Activated B cell treated with CpG ODN at 0.5 μM for 24 hours (primary cell): ENCODE results near the gene THSD7A. TPM values are rescaled to one million over a fixed set of nuclear protein-coding genes. Genes with fewer than 3 reads are reported as not detected.

ENCODE experiments used
- ATAC-seq: fragments of 200-7000 bp; cut with Tn5 transposase; one replicate; pipeline ENCODE4 v1.10.0; 2021; ENCODE audit warnings: low read depth, mild to moderate bottlenecking, moderate library complexity
- CTCF ChIA-PET: fragments of 350-600 bp; sonication (Branson Sonifier 250); formaldehyde crosslinking; loops from one replicate; lab custom pipeline; 2021; ENCODE audit warnings: antibody characterized with exemption; lab: Charles Lee
- POLR2A ChIA-PET: fragments of 350-600 bp; sonication (Branson Sonifier 250); formaldehyde crosslinking; loops from one replicate; lab custom pipeline; 2021; ENCODE audit warnings: antibody characterized with exemption; lab: Charles Lee
- DNase-seq: peaks from one replicate; pipeline ENCODE4 v3.0.0; 2022
- H3K27ac Mint-ChIP-seq: one replicate; pipeline ENCODE4 v1.8.0; 2020; ENCODE audit warnings: mixed read lengths
- H3K27me3 Mint-ChIP-seq: one replicate; pipeline ENCODE4 v1.8.0; 2021; ENCODE audit warnings: mixed read lengths
- H3K36me3 Mint-ChIP-seq: one replicate; pipeline ENCODE4 v1.8.0; 2021; ENCODE audit warnings: low read depth, mixed read lengths
- H3K4me1 Mint-ChIP-seq: one replicate; pipeline ENCODE4 v1.8.0; 2021; ENCODE audit warnings: mixed read lengths
- H3K4me3 Mint-ChIP-seq: one replicate; pipeline ENCODE4 v1.8.0; 2020; ENCODE audit warnings: mild to moderate bottlenecking, mixed read lengths
- H3K9me3 Mint-ChIP-seq: one replicate; pipeline ENCODE4 v1.8.0; 2020; ENCODE audit warnings: mixed read lengths
- intact Hi-C: fragments of 100-400 bp; cut with micrococcal nuclease; formaldehyde crosslinking; loops from one replicate; pipeline ENCODE4 v1.15.1; 2024
- total RNA-seq: library from RNA; stranded (reverse); gene quantifications from 2 replicates; pipeline ENCODE4 v1.2.3, GENCODE V29; 2022
- TF ChIP-seq, protein P1 (sequence below): fragments of 200-600 bp; IDR thresholded peaks from one replicate; pipeline ENCODE4 v1.8.0; 2022; ENCODE audit warnings: antibody characterized with exemption, mild to moderate bottlenecking

Gene THSD7A
- total RNA-seq, 1 donor from 2014 or later = not detected

DNA sequence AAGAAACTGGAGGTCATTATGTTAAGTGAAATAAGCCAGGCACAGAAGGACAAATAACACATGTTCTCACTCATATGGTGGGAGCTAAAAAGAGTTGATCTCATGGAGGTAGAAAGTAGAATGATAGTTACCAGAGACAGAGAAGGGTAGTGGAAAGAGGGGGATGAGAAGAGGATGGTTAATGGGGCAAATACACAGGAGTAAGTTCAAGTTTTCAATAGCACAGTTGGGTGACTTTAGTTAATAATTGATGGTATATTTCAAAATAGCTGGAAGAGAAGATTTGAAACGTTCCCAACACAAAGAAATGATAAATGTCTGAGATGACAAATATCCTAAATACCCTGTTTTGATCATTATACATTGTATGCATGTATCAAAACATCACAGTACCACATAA, 261.8 kb downstream of the THSD7A start:
- H3K27ac Mint-ChIP-seq = no peak overlapping the region
- H3K9me3 Mint-ChIP-seq = peaks cover 1% of the 10 kb centered on the region
- TF ChIP-seq, protein P1, sequence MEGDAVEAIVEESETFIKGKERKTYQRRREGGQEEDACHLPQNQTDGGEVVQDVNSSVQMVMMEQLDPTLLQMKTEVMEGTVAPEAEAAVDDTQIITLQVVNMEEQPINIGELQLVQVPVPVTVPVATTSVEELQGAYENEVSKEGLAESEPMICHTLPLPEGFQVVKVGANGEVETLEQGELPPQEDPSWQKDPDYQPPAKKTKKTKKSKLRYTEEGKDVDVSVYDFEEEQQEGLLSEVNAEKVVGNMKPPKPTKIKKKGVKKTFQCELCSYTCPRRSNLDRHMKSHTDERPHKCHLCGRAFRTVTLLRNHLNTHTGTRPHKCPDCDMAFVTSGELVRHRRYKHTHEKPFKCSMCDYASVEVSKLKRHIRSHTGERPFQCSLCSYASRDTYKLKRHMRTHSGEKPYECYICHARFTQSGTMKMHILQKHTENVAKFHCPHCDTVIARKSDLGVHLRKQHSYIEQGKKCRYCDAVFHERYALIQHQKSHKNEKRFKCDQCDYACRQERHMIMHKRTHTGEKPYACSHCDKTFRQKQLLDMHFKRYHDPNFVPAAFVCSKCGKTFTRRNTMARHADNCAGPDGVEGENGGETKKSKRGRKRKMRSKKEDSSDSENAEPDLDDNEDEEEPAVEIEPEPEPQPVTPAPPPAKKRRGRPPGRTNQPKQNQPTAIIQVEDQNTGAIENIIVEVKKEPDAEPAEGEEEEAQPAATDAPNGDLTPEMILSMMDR = no peak
- no peak overlapping the region for H3K4me3 Mint-ChIP-seq
- POLR2A ChIA-PET = no interaction called here
- CTCF ChIA-PET = no interaction called here
- ATAC-seq (no peak), DNase-seq (no peak)
- H3K27me3 Mint-ChIP-seq = no peaks in the 10 kb centered on the region
- H3K4me1 Mint-ChIP-seq = no peaks in the 10 kb centered on the region
- intact Hi-C loops = no loop called here
- no peaks in the 10 kb centered on the region for H3K36me3 Mint-ChIP-seq

DNA sequence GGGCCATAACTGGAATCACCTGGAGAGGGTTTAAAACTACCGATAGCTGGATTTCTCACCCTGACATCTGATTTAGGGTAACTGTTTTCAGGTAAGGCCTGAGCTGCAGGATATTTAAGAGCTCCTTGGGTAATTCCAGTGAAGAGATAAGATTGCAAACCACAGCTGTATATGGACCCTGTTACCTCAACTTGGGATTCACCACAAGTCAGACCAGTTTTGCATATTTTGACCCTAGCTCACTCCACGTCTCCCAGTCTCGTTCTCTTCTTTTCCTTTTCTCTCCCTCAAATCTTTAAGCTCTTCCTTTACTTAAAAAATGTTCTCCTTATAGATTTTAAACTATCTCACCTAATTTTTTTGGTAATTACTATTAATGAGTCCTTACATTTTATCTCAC, 264.4 kb downstream of the THSD7A start:
- Mint-ChIP-seq H3K27me3 (no peaks in the 10 kb centered on the region), H3K9me3 (peaks cover 1% of the 10 kb centered on the region), H3K4me3 (no peak overlapping the region), H3K27ac (no peak overlapping the region), H3K4me1 (no peaks in the 10 kb centered on the region), H3K36me3 (no peaks in the 10 kb centered on the region)
- TF ChIP-seq, protein P1 = no peak
- ATAC-seq (no peak), DNase-seq (no peak)
- intact Hi-C loops = no loop called here
- CTCF ChIA-PET = no interaction called here
- POLR2A ChIA-PET = no interaction called here

GRCh38 chr7:11557627-11558026, 274.4 kb downstream of the THSD7A start:
- POLR2A ChIA-PET = no interaction called here
- CTCF ChIA-PET = no interaction called here
- TF ChIP-seq, protein P1 = no peak
- Mint-ChIP-seq H3K27me3 (no peaks in the 10 kb centered on the region), H3K27ac (no peak overlapping the region), H3K9me3 (no peaks in the 10 kb centered on the region), H3K4me3 (no peak overlapping the region), H3K36me3 (no peaks in the 10 kb centered on the region), H3K4me1 (no peaks in the 10 kb centered on the region)
- DNase-seq = no peak
- intact Hi-C loops = no loop called here
- no peak for ATAC-seq

- POLR2A ChIA-PET = no interaction called here
- CTCF ChIA-PET = no interaction called here
- H3K4me1 Mint-ChIP-seq = no peaks in the 10 kb centered on the region
- H3K4me3 Mint-ChIP-seq = no peak overlapping the region
- TF ChIP-seq, protein P1 = no peak
- no peaks in the 10 kb centered on the region for H3K36me3 Mint-ChIP-seq
- no peaks in the 10 kb centered on the region for H3K9me3 Mint-ChIP-seq
- no peak overlapping the region for H3K27ac Mint-ChIP-seq
- H3K27me3 Mint-ChIP-seq = no peaks in the 10 kb centered on the region
- no peak for DNase-seq
- no peak for ATAC-seq
- intact Hi-C loops = no loop called here
Measured at GRCh38 chr7:11552676-11553296, 279.2 kb downstream of the THSD7A start.

DNA sequence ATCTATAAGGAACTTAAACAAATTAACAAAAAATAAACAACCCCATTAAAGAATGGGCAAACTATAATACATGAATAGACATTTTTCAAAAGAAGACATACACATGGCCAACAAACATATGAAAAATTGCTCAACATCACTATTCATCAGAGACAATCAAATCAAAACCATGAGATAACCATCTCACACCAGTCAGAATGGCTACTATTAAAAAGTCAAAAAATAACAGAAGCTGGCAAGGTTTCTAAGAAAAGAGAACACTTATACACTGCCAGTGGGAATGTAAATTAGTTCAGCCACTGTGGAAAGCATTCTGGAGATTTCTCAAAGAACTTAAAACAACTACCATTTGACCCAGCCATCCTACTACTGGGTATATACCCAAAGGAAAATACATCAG, 280.5 kb downstream of the THSD7A start:
- CTCF ChIA-PET = no interaction called here
- intact Hi-C loops = no loop called here
- ATAC-seq = no peak

More for the DNA sequence above, 280.5 kb downstream of the THSD7A start:
- Mint-ChIP-seq H3K27ac (no peak overlapping the region), H3K4me1 (no peaks in the 10 kb centered on the region), H3K36me3 (no peaks in the 10 kb centered on the region), H3K27me3 (no peaks in the 10 kb centered on the region), H3K9me3 (peaks cover 6% of the 10 kb centered on the region), H3K4me3 (no peak overlapping the region)
- DNase-seq = no peak
- TF ChIP-seq, protein P1 = no peak
- POLR2A ChIA-PET = no interaction called here
